IPS-18c (cell line): ENCODE results near the gene INAFM1.
A peak's percentile ranks its signal among the peaks of the same experiment; 100 is the strongest.

ENCODE experiments used
- H3K4me3 ChIP-seq: 2 replicates; pipeline ENCODE4 v1.7.0; 2013; ENCODE audit warnings: low read depth, mild to moderate bottlenecking, low read length, moderate library complexity; ENCODE audit not compliant: insufficient read depth
- H3K9me3 ChIP-seq: one replicate; pipeline ENCODE4 v1.6.1; 2013; ENCODE audit warnings: mild to moderate bottlenecking, low read length, moderate library complexity; ENCODE audit not compliant: control insufficient read depth, insufficient read depth

Gene INAFM1

GRCh38 chr19:47274071-47274890, at the start of gene INAFM1:
INAFM1 (plus strand) TSS chr19:47274885; CDS start chr19:47274920, 35 bp downstream.
- peak within 1 kb of the TSS; percentile 85 for H3K4me3 ChIP-seq
- no peaks in the 10 kb centered on the region for H3K9me3 ChIP-seq

DNA sequence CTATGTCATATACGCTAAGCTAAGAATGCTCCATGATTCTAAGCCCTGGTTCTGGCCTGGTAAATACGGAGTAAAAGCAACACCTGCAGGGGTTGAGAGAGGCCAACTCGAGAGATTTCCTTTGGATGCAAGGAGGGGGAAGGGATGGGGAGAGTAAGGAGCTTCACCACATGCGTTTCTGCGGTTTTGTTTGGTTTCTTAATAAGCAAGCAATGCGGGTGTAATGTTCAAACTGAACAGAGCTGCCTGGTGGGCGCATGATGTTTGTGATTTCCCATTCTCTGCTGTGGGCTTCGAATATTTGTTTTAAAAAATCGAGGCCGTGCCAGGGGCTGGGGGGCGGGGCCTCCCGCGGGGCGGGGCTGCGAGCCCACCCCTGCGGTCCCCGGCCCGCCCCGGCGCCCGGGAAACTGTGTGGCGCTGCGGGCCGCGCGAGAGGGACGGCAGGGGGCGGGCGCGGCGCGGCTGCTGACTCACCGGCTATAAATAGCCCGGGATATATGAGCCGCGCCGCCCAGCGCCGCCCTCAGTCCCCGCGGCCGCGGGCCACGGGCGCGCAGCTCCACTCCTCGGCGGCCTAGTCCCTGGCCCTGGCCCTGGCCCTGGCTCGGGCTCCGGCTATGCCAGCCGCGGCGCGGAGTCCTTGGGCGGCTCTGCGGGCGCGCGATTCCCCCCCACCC, 48.8 kb upstream of the INAFM1 start:
- Histone ChIP-seq H3K9me3 (no peaks in the 10 kb centered on the region), H3K4me3 (peak overlapping the region; percentile 66)

DNA sequence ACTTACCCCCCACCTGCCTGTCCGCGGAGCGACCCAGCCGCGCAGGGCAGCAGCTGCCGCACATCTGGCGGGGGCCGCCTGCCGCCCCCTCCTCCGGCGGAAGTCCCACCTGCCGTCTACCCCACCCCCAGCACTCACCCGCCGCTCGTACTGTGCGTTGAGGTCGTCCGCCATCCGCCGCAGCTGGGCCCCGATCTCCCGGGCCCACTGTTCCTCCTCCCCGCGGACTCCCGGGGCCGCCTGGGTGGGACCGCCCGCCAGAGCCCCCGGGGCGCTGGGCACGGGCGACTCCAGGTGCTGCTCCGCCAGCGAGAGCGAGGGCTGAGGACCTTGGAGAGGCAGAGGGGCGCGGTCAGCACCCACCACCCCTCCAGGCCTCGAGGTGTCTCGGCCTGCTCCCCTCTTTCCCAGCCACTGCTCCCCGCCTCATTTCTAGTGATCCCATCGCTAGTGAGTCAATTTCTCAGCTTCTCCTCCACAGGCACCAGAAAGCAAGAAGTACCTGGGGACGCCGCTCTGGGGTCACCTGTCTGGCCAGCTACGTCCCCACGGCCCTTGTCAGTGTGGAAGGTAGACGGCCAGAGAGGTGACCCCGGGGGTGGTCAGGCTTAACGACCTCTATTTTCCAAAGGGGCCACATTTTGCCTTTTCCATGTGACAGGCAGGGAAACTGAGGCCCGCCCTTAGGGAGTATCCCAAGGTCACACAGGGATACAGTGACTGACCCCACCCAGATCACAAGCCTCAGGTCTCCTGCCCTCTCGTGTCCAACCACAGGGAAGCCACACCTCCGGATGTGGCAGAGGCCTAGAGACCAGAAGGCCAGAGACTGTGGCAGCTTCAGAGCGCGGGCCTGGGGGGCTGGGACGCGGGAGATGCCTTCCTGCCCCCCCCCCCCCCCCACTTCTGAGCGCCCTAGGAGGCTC, 48.0 kb upstream of the INAFM1 start:
- Histone ChIP-seq H3K4me3 (peak overlapping the region; percentile 66), H3K9me3 (no peaks in the 10 kb centered on the region)

DNA sequence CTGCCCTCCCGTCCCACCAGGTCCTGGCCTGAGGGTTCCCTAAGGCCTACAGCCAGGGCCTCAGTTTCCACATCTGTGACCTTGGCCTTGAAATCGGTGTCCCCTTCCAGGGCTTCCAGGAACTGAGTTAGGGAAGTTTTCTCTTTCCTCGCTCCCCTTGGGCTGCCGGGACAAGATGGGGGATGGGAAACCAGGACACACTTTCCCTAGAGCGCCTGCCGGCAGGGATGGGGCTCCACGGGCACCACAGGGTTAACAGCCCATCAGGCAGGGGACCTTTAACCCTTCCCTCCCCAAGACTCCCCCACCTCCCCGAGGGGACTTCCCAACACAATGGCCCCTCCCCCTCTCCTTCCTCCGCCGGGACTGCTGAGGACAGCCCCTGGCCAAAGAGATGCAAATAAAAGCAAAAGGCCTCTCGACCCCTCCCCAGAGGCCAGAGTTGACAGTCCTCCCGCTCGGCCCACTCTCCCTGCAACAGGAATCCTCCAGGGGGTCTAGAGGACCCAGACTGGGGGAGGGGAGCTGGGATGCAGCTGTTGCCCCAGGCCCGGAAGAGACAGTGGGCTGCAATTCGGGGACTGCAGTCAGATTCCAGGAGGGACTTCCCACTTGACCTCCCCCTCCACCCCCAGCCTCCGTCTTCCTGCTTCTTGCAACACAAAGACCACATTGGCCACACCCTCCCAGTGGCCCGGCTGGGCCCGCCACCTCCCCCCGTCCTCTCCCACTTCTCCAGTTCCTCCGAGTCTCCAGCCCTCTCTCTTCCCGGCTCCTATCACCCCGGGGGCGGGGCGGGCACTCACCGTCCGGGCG, 47.1 kb upstream of the INAFM1 start:
- no peaks in the 10 kb centered on the region for H3K9me3 ChIP-seq
- H3K4me3 ChIP-seq = peak overlapping the region; percentile 84; the same call in 1 of the 2 replicates

DNA sequence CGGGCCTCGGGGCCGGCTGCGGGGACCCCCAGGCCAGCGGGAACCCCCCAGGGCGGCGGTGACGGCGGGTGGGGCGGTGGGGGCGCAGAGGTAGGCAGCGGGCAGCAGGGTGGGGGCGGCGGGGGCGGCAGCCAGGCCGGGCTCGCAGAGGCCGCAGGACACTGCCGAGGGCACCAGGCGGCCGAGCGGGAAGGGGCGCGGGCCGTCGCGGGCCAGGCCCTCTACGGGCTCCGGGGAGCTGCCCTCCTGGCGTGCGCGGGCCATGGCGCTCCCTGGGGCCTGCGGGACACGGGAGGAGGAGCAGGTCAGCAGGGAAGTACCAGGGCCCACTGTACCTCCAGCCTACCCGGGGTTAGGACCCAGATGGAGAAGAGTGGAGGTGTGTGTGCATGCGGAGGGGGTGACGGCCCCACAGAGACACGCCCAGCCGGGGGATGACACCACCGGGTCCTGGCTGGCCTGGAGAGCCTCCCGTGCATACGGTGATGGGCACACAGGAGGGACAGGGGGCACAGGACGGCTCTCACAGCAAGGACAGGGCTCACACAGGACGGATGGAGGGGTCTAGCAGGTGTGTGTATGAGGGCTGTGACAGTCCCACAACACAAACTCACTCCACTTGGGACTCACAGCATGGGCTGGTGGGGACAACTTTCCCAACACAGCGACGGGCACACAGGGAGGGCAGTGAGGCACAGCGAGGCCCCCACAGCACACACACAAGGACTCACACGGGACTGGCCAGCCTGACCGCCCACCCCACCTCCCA, 46.3 kb upstream of the INAFM1 start:
- Histone ChIP-seq H3K9me3 (no peaks in the 10 kb centered on the region), H3K4me3 (peak overlapping the region; percentile 84)

DNA sequence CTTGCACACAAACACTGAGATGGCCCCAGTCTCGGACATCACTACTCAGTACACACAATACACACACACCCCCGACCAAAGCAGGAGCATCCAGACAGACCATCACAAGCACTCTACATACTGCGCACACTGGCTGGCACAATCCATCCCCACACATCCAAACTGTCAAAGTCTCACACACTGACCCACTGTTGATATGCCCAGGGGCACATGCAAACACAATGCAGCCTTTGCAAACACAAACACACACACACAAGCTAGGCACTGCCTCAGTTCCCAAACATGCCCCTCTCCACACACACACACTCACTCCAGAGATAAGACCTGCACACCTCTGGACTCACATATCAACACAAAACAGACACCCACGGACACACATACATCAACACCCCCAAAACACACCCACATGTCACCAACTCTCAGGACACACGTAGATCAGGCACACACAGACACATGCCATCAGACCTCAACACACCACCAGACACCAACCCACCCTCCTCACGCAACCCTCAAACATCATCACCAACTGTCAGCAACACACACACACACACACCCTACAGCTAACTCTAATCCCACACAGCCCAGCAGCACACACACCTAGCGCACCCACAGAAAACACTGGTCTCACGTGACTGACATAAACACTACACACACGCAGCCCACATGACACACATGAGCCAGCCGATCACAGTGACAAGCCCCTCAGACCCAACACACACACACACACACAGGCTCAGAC, 45.6 kb upstream of the INAFM1 start:
- peak overlapping the region; percentile 84 for H3K4me3 ChIP-seq
- no peaks in the 10 kb centered on the region for H3K9me3 ChIP-seq

DNA sequence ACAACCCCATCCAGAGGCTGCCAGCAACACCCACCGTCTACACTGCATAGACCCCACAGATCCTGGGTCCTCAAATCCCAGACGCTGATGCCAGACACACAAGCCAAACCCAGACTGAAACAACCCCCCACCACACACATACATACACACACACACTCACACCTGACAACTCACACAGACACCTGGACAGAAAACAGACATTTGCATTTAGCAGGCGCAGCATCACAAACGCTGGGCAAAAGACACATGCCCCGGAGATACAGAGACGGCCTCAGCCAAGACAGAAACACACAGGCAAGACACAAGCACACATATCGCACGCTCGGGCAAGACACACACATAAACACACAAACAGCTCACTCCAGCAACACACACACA, 45.0 kb upstream of the INAFM1 start:
- Histone ChIP-seq H3K4me3 (peak overlapping the region; percentile 84), H3K9me3 (no peaks in the 10 kb centered on the region)

- Histone ChIP-seq H3K9me3 (no peaks in the 10 kb centered on the region), H3K4me3 (peak overlapping the region; percentile 84)
Measured at GRCh38 chr19:47230054-47230920, 44.4 kb upstream of the INAFM1 start.

- H3K4me3 ChIP-seq = peak within 1 kb of the TSS; percentile 84
- H3K9me3 ChIP-seq = no peaks in the 10 kb centered on the region
Measured at GRCh38 chr19:47230921-47231214, 43.8 kb upstream of the INAFM1 start, which contains the start of gene BBC3. BBC3 (minus strand) TSS chr19:47231199; CDS start chr19:47228431, 2,768 bp downstream.

DNA sequence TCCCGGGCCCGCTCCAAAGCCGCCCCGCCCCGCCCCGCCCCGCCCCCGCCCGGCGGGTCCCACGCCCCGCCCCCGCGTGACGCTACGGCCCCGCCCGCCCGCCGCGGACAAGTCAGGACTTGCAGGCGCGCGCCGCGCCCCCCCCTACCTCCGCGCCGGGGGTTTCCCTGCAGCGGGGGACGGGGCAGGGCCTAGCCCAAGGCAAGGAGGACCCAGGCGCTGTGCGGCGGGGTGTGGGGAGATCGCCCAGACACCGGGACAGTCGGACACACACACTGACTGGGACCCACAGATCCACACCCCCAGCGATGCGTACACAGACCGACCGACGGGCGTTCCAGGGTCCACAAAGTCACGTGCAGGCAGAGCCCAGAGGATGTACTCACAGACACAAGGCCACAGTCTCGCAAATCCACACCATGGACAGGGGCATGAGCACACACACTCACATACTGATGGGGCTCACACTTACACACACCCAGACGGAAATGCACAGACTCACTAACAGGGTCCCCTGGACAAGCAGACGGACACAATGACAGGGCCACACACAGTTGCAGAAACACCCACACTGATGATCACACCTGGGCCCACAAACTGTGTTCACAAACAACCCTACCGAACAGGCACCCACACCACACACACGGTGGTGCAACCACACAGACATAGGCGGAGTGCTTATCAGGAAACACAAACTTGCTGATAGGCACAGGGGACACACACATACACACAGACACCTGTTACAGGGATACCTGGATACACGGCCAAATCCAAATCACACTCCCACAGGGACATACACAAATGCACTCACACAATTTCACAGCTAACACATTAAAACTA, 43.2 kb upstream of the INAFM1 start:
- H3K9me3 ChIP-seq = no peaks in the 10 kb centered on the region

GRCh38 chr19:47232422-47233211, 42.1 kb upstream of the INAFM1 start:
- Histone ChIP-seq H3K4me3 (no peak overlapping the region), H3K9me3 (no peaks in the 10 kb centered on the region)

More for the DNA sequence above, 43.2 kb upstream of the INAFM1 start:
- H3K4me3 ChIP-seq = peak overlapping the region; percentile 47; the same call in 1 of the 2 replicates

- no peak overlapping the region for H3K4me3 ChIP-seq
- H3K9me3 ChIP-seq = no peaks in the 10 kb centered on the region
Measured at GRCh38 chr19:47236072-47236675, 38.5 kb upstream of the INAFM1 start.

DNA sequence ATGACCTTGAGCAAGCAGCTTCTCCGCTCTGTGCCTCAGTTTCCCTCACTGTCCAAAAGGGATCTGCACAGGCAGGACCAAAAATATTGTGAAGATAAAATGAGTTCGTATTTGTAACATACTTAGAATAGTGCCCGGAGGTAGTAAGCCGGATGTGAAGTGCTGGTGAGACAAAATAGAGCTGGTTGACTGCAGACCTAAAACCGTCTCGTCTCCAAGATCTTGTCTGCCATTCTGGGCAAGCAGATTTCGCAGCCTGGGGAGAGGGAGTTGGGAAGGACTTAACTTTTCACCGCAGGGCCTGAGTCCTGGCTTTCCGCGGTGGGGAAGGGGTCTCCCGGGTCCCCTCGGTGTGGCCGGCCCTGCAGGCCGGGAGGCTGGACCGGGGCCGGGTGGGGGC, 35.5 kb upstream of the INAFM1 start:
- Histone ChIP-seq H3K4me3 (peak overlapping the region; percentile 38; the same call in 1 of the 2 replicates), H3K9me3 (no peaks in the 10 kb centered on the region)
